Uterus (tissue), 4 donors: ENCODE measurements around the gene GPR22. TPM values are rescaled to one million over a fixed set of nuclear protein-coding genes. Genes with fewer than 3 reads are reported as not detected.

Experiments used
- DNase-seq, 2 donors: peaks; one replicate each; pipeline ENCODE4 v3.0.0-alpha.2; 2019 to 2020
- H3K27ac ChIP-seq, 2 donors: fragments of 200-600 bp; sonication (generic); 1 replicate in 1 of 2; 2 replicates in 1 of 2; pipeline ENCODE4 v1.5.1; 2016 to 2018
- H3K27me3 ChIP-seq, 2 donors: fragments of 200-600 bp; sonication (generic); one replicate each; pipeline ENCODE4 v1.5.1; 2018 to 2019; ENCODE audit warnings: control low read depth in 1 of 2
- H3K36me3 ChIP-seq, 2 donors: fragments of 200-600 bp; sonication (generic); one replicate each; pipeline ENCODE4 v1.5.1; 2019; ENCODE audit warnings: control low read depth in 1 of 2
- H3K4me1 ChIP-seq, 2 donors: fragments of 200-600 bp; sonication (generic); one replicate each; pipeline ENCODE4 v1.5.1; 2018 to 2019; ENCODE audit warnings: control low read depth in 1 of 2
- H3K4me3 ChIP-seq, 2 donors: fragments of 200-600 bp; sonication (generic); 1 replicate in 1 of 2; 2 replicates in 1 of 2; pipeline ENCODE4 v1.5.1; 2018 to 2019; ENCODE audit warnings: mild to moderate bottlenecking in 1 of 2
- H3K9me3 ChIP-seq, 2 donors: fragments of 200-600 bp; sonication (generic); one replicate each; pipeline ENCODE4 v1.5.1; 2019; ENCODE audit warnings: control low read depth in 1 of 2
- POLR2A ChIP-seq, 2 donors: fragments of 450-650 bp; IDR thresholded peaks; one replicate each; pipeline ENCODE4 v1.6.1; 2016; ENCODE audit warnings: antibody characterized with exemption in 2 of 2, mild to moderate bottlenecking in 1 of 2, moderate library complexity in 1 of 2
- intact Hi-C: fragments of 100-400 bp; cut with DNase I; formaldehyde crosslinking; loops from one replicate; pipeline ENCODE4 v1.15.1; 2023; ENCODE audit warnings: low total_unique reads
- total RNA-seq, 4 donors: library from RNA; depleted of rRNA in 3 of 4; stranded (reverse); fragments of >200 nt in 3 of 4; gene quantifications; one replicate each; pipeline versions ENCODE4 v1.1.0 to v1.2.4, GENCODE V29; 2014 to 2023
- TF ChIP-seq, protein P1 (sequence below), 4 experiments: fragments of 200-600 bp in 2 of 4; fragments of 450-650 bp in 2 of 4; sonication (generic) in 2 of 4; IDR thresholded peaks; one replicate each; pipeline ENCODE4 v1.5.1; 2016 to 2019; ENCODE audit warnings: antibody characterized with exemption in 4 of 4, mild to moderate bottlenecking in 2 of 4, moderate library complexity in 1 of 4
- donor health status: DM: yes; HTN: yes; CAD: no.

The GPR22 gene
- total RNA-seq, 4 donors from 2014 or later = 0.48 to 26.1 (median 1.1) TPM; not detected in 1

DNA sequence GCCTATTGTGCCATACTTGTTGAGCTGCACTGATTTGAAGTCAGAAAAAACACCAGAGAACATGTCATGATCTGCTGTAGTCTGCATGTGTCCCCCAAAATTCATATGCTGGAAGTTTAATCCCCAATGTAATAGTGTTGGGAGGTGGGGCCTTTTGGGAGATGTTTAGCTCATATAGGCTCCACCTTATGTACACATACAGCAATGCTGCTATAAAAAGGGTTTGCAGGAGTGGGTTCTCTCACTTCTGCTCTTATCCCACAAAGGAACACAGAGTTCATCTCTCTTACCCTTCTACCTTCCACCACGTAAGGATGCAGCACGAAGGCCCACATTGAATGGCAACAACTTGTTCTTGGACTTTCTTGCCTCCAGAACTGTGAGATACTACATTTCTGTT lies 23.0 kb downstream of the GPR22 start:
- intact Hi-C loops = no loop called here
- TF ChIP-seq, protein P1, sequence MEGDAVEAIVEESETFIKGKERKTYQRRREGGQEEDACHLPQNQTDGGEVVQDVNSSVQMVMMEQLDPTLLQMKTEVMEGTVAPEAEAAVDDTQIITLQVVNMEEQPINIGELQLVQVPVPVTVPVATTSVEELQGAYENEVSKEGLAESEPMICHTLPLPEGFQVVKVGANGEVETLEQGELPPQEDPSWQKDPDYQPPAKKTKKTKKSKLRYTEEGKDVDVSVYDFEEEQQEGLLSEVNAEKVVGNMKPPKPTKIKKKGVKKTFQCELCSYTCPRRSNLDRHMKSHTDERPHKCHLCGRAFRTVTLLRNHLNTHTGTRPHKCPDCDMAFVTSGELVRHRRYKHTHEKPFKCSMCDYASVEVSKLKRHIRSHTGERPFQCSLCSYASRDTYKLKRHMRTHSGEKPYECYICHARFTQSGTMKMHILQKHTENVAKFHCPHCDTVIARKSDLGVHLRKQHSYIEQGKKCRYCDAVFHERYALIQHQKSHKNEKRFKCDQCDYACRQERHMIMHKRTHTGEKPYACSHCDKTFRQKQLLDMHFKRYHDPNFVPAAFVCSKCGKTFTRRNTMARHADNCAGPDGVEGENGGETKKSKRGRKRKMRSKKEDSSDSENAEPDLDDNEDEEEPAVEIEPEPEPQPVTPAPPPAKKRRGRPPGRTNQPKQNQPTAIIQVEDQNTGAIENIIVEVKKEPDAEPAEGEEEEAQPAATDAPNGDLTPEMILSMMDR (IDR thresholded peaks at IDR 0.05) = no peak
- TF ChIP-seq POLR2A (IDR thresholded peaks at IDR 0.05) = no peak
- H3K9me3 ChIP-seq = no peaks in the 10 kb centered on the region
- H3K4me3 ChIP-seq = no peak overlapping the region
- no peak for DNase-seq
- no peaks in the 10 kb centered on the region for H3K36me3 ChIP-seq
- H3K4me1 ChIP-seq = no peaks in the 10 kb centered on the region
- H3K27me3 ChIP-seq = no peaks in the 10 kb centered on the region
- no peak overlapping the region for H3K27ac ChIP-seq

DNA sequence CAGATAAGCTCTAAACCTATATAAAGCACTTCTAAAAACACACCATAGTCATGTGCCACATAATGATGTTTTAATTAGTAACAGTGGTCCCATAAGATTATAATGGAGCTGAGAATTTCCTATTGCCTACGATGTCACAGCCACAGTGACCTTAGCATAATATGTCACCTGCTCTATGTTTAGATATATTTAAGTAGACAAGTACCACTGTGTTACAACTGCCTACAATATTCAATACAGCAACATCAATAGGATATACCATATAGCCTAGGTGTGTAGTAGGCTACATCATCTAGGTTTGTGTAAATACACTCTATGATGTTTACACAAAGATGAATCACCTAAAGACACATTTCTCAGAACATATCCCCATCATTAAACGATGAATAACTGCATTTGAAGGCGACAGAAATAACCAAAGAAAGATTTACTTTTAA lies 24.5 kb downstream of the GPR22 start:
- no peak for TF ChIP-seq POLR2A (IDR thresholded peaks at IDR 0.05)
- H3K36me3 ChIP-seq = no peaks in the 10 kb centered on the region
- H3K27ac ChIP-seq = no peak overlapping the region
- H3K27me3 ChIP-seq = no peaks in the 10 kb centered on the region
- no peaks in the 10 kb centered on the region for H3K9me3 ChIP-seq
- DNase-seq = no peak
- intact Hi-C loops = no loop called here
- no peak overlapping the region for H3K4me3 ChIP-seq
- no peaks in the 10 kb centered on the region for H3K4me1 ChIP-seq

DNA sequence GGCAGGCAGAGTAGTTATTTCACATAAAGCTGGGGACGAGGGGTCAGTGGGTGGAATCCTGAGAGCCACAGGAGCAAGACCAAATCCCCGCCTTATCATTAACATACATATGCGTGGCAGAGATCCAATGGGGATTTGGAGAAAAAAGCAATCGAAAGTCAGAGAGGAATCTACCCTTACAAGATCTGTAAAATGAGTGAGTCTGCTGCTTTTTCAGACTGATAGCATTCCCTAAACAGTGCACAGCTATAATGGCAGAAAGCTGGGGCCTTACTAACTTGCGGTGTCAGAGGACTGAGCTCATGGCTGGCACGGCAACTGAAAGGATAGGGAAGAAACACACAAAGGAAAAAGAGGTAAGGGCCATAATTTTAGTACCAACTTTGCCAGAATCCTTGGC lies 25.0 kb downstream of the GPR22 start:
- intact Hi-C loops = no loop called here
- DNase-seq = no peak
- Histone ChIP-seq H3K36me3 (no peaks in the 10 kb centered on the region), H3K4me1 (no peaks in the 10 kb centered on the region), H3K4me3 (no peak overlapping the region), H3K9me3 (no peaks in the 10 kb centered on the region), H3K27ac (no peak overlapping the region), H3K27me3 (no peaks in the 10 kb centered on the region)
- no peak for TF ChIP-seq POLR2A (IDR thresholded peaks at IDR 0.05)
- TF ChIP-seq, protein P1 (IDR thresholded peaks at IDR 0.05) = no peak

DNA sequence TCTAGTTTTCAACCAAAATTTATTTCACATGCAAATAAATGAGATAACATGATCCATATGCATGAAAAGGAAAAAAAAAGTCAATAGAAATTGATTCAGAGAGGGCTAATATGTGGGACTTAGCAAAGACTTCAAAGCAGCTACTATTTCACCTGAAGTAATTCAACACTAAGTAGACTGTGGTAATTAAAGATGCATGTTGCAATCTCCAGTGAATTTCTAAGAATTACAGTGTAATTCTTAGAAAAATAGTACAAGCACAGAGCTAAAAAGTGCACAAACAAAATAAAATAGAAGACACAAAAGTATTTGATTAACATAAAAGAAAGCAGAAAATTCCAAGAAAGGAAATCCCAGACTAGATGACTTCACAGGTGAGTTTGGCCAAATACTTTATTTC lies 25.7 kb downstream of the GPR22 start:
- Histone ChIP-seq H3K4me1 (no peaks in the 10 kb centered on the region), H3K9me3 (no peaks in the 10 kb centered on the region), H3K27ac (no peak overlapping the region), H3K4me3 (no peak overlapping the region), H3K36me3 (no peaks in the 10 kb centered on the region), H3K27me3 (no peaks in the 10 kb centered on the region)
- DNase-seq = no peak
- no peak for TF ChIP-seq POLR2A (IDR thresholded peaks at IDR 0.05)
- TF ChIP-seq, protein P1 (IDR thresholded peaks at IDR 0.05) = no peak
- intact Hi-C loops = no loop called here

DNA sequence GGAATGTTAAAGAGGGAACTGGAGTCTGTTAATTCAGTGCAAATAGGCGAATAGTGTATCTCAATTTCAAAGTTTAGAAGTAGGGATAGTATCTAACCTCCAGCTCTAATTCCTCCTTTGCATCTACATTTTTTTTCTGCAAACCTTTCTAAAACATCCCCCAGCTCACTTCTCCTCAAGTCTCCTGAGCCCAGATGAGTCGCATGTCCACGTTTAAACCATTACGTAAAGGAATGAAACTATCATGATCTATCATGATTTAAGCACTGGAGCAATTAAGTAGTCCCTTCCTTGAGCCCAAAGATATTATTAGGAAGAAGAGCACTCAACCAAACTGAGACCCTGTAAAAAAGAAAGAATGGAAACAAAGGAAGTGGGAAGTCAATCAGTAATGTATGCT lies 29.9 kb downstream of the GPR22 start:
- no peak overlapping the region for H3K27ac ChIP-seq
- H3K4me3 ChIP-seq = no peak overlapping the region
- no peak for DNase-seq
- intact Hi-C loops = no loop called here
- H3K4me1 ChIP-seq = no peaks in the 10 kb centered on the region
- no peaks in the 10 kb centered on the region for H3K9me3 ChIP-seq
- H3K36me3 ChIP-seq = no peaks in the 10 kb centered on the region
- H3K27me3 ChIP-seq = no peaks in the 10 kb centered on the region
- TF ChIP-seq, protein P1 (IDR thresholded peaks at IDR 0.05) = no peak
- no peak for TF ChIP-seq POLR2A (IDR thresholded peaks at IDR 0.05)

DNA sequence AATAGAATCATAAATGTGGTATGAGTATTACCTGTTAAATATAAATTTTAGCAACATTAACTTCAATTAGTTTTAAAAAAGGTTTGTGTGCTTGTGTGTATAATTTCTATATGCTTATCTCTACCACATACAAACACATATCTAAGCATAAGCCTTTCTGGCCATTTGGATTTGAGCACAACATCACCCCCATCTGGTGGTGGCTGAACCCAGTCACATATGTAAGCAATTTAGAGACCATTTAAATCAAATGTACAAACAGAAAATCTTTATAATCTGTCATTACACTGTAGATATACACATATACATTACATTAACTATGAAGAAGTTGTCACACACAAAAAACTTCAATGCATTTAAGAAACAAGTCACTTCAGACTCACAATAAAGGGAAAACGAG lies 31.7 kb downstream of the GPR22 start:
- TF ChIP-seq, protein P1 (IDR thresholded peaks at IDR 0.05) = peak in 2 of 4 experiments; percentile 12 to 13
- TF ChIP-seq POLR2A (IDR thresholded peaks at IDR 0.05) = no peak
- intact Hi-C loops = no loop called here
- H3K4me3 ChIP-seq = no peak overlapping the region
- no peak overlapping the region for H3K27ac ChIP-seq
- no peaks in the 10 kb centered on the region for H3K36me3 ChIP-seq
- H3K4me1 ChIP-seq = no peaks in the 10 kb centered on the region
- no peak for DNase-seq
- no peaks in the 10 kb centered on the region for H3K9me3 ChIP-seq
- no peaks in the 10 kb centered on the region for H3K27me3 ChIP-seq
